ENCODE data around the gene NFIB. TPM values are rescaled to one million over a fixed set of nuclear protein-coding genes. Genes with fewer than 3 reads are reported as not detected.
A peak's percentile ranks its signal among the peaks of the same experiment; 100 is the strongest.

Gene NFIB
- total RNA-seq, 1 donor from 2014 or later, result 9.4 TPM

DNA sequence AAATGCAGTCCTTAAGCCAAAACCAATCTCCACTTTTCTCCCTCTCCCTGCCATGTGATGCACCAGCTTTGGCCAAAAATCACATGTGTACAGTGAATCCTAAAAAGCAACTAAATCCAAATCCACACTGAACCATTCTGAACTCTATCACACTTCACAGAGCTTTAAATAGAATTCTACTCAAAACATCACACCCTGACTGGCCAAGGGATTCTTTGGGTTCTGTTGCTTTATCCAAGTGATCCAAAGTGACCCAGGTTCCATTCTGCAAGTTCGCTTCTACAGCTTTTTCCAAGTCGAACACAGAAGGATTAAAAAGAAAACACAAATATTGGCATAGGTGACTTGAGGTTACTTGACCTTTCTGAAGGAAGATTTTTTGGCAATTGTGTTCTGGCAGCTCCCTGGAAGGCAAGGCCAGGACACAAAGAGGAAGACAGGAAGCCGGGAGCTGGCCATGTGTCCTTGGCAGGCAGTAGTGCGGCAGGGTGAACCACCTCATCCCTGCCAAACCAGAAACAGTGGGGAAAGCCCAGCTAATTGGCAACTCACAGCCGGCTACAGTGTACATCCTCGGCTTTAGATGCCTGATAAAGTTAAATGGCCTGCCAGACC is 115.0 kb downstream of the NFIB start:
- no peak overlapping the region for H3K27ac Mint-ChIP-seq (ENCODE audit: unreplicated experiment)
- H3K4me3 Mint-ChIP-seq (ENCODE audit: unreplicated experiment), result no peak overlapping the region
- H3K9ac ChIP-seq (ENCODE audit: low read length), result no peak overlapping the region
- no peak overlapping the region for H3K4me3 ChIP-seq (ENCODE audit: insufficient read depth, low read depth, low read length)
- H3K27me3 Mint-ChIP-seq (ENCODE audit: low read depth, unreplicated experiment), result no peaks in the 10 kb centered on the region
- no peaks in the 10 kb centered on the region for H3K9me3 Mint-ChIP-seq (ENCODE audit: unreplicated experiment)
- H3K27me3 ChIP-seq (ENCODE audit: insufficient read depth, low read length), result no peaks in the 10 kb centered on the region
- peaks cover 26% of the 10 kb centered on the region for H3K4me1 ChIP-seq (ENCODE audit: insufficient read depth, low read length)
- peak overlapping the region; percentile 20 for H3K4me2 ChIP-seq (ENCODE audit: low read length)
- no peaks in the 10 kb centered on the region for H3K4me1 Mint-ChIP-seq (ENCODE audit: low read depth, unreplicated experiment)
- H3K9me3 ChIP-seq (ENCODE audit: insufficient read depth, low read depth, low read length), result no peaks in the 10 kb centered on the region
- FAIRE-seq, result peak; percentile 9
- no peaks in the 10 kb centered on the region for H4K20me1 ChIP-seq (ENCODE audit: insufficient read depth, low read length)
- no peak for TF ChIP-seq CTCF (IDR thresholded peaks at IDR 0.05; ENCODE audit: insufficient read depth, low read depth, low read length)
- TF ChIP-seq EZH2 (IDR thresholded peaks at IDR 0.05; ENCODE audit: insufficient read depth, low read length), result no peak
- peaks cover 74% of the 10 kb centered on the region for H3K79me2 ChIP-seq (ENCODE audit: insufficient read depth, low read length)
- DNase-seq (ENCODE audit: low read depth), result peak; percentile 67
- H3K27ac ChIP-seq (ENCODE audit: low read depth, low read length), result no peak overlapping the region
- H3K36me3 ChIP-seq (ENCODE audit: insufficient read depth, low read length), result no peaks in the 10 kb centered on the region
- H2AFZ ChIP-seq (ENCODE audit: low read depth, low read length), result no peak overlapping the region
- no peaks in the 10 kb centered on the region for H3K36me3 Mint-ChIP-seq (ENCODE audit: low read depth, unreplicated experiment)

DNA sequence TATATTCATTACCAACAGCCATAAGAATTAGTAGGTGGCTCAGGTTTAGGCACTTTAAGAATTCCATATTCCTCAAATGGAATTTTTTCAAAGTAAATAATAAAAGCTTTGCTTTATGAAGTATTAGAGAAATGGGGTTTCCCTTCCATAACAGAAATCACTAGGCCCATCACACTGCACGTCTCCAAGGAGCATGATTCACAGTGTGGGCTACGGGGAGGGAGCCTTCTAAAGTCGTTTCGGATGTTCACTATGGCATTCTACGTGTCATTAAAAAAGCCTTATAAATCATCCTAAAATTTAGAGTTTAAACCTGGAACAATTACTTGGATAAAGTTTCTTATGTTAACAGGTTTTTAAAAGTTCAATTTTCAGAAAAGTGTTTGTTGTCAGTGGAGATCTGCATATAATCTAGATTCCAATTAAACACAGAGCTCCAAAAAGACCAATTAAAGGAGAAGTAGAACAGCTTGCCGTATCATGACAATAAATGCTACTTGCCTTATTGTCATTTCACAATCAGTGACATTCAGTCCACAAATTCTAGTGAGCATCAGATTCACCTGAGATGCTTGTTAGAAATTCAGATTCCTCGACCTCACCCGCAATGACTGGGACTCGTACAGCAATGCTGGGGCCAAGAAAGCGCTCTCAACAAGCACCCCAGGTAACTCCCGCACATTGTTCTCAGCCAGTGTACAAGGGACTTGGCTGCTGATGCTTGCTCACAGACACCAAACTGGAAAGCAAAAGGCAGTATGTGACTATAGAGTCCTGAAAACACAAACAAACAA is 115.7 kb downstream of the NFIB start:
- H3K27ac ChIP-seq (ENCODE audit: low read depth, low read length), result no peak overlapping the region

More for the DNA sequence above, 115.7 kb downstream of the NFIB start:
- H3K4me1 Mint-ChIP-seq (ENCODE audit: low read depth, unreplicated experiment), result no peaks in the 10 kb centered on the region
- no peak overlapping the region for H3K4me3 Mint-ChIP-seq (ENCODE audit: unreplicated experiment)
- TF ChIP-seq CTCF (IDR thresholded peaks at IDR 0.05; ENCODE audit: insufficient read depth, low read depth, low read length), result no peak
- TF ChIP-seq EZH2 (IDR thresholded peaks at IDR 0.05; ENCODE audit: insufficient read depth, low read length), result no peak
- Histone ChIP-seq H3K9ac (ENCODE audit: low read length) (no peak overlapping the region), H3K79me2 (ENCODE audit: insufficient read depth, low read length) (peaks cover 81% of the 10 kb centered on the region), H4K20me1 (ENCODE audit: insufficient read depth, low read length) (no peaks in the 10 kb centered on the region), H2AFZ (ENCODE audit: low read depth, low read length) (no peak overlapping the region), H3K36me3 (ENCODE audit: insufficient read depth, low read length) (no peaks in the 10 kb centered on the region), H3K27me3 (ENCODE audit: insufficient read depth, low read length) (no peaks in the 10 kb centered on the region), H3K4me2 (ENCODE audit: low read length) (peak overlapping the region; percentile 1), H3K9me3 (ENCODE audit: insufficient read depth, low read depth, low read length) (no peaks in the 10 kb centered on the region), H3K4me3 (ENCODE audit: insufficient read depth, low read depth, low read length) (no peak overlapping the region), H3K4me1 (ENCODE audit: insufficient read depth, low read length) (peaks cover 19% of the 10 kb centered on the region)
- no peaks in the 10 kb centered on the region for H3K27me3 Mint-ChIP-seq (ENCODE audit: low read depth, unreplicated experiment)
- H3K27ac Mint-ChIP-seq (ENCODE audit: unreplicated experiment), result no peak overlapping the region
- DNase-seq (ENCODE audit: low read depth) (peak; percentile 49), FAIRE-seq (no peak)
- no peaks in the 10 kb centered on the region for H3K36me3 Mint-ChIP-seq (ENCODE audit: low read depth, unreplicated experiment)
- no peaks in the 10 kb centered on the region for H3K9me3 Mint-ChIP-seq (ENCODE audit: unreplicated experiment)
